HG03342 (cell line): ENCODE results near the gene ALG14.
"Not testable (repeated sequence)": the region's sequence is repeated elsewhere in the genome, so short reads cannot be mapped to it uniquely, and the experiment has no call there.

Source experiments
- ATAC-seq: cut with Tn5 transposase; IDR thresholded peaks from one replicate; pipeline ENCODE4 v1.9.1; 2021; ENCODE audit warnings: mild to moderate bottlenecking, moderate library complexity; ENCODE audit not compliant: unreplicated experiment

The ALG14 gene

GRCh38 chr1:95089650-95090287 lies 17.0 kb upstream of the ALG14 start:
- no peak for ATAC-seq

- no peak for ATAC-seq
These were observed 15.6 kb upstream of the ALG14 start for GRCh38 chr1:95088303-95088702.

GRCh38 chr1:95086949-95087533 lies 14.3 kb upstream of the ALG14 start:
- ATAC-seq = no peak

GRCh38 chr1:95085376-95085775 lies 12.6 kb upstream of the ALG14 start:
- no peak for ATAC-seq

- peak; percentile 86 for ATAC-seq
These were observed 11.8 kb upstream of the ALG14 start for GRCh38 chr1:95084317-95085176.

GRCh38 chr1:95080879-95081278 lies 8.1 kb upstream of the ALG14 start:
- ATAC-seq = no peak

GRCh38 chr1:95080446-95080845 lies 7.7 kb upstream of the ALG14 start:
- ATAC-seq = no peak

- no peak for ATAC-seq
These were observed 3.3 kb upstream of the ALG14 start for GRCh38 chr1:95076034-95076433.

GRCh38 chr1:95073446-95073845 lies 695 bp upstream of the ALG14 start:
- ATAC-seq = no peak

- ATAC-seq = no peak
These were observed 634 bp downstream of the ALG14 start for GRCh38 chr1:95072117-95072516.

GRCh38 chr1:95071539-95071938 lies 1.2 kb downstream of the ALG14 start:
- no peak for ATAC-seq

GRCh38 chr1:95069710-95070093 lies 3.0 kb downstream of the ALG14 start:
- ATAC-seq = no peak

GRCh38 chr1:95068956-95069709 lies 3.6 kb downstream of the ALG14 start:
- ATAC-seq = no peak

- ATAC-seq = no peak
These were observed 5.2 kb downstream of the ALG14 start for GRCh38 chr1:95067568-95067967.

- no peak for ATAC-seq
These were observed 5.7 kb downstream of the ALG14 start for GRCh38 chr1:95067062-95067461.

- ATAC-seq = no peak
These were observed 11.2 kb downstream of the ALG14 start for GRCh38 chr1:95061445-95062006.

GRCh38 chr1:95058974-95059373 lies 13.8 kb downstream of the ALG14 start:
- no peak for ATAC-seq

GRCh38 chr1:95057351-95057750 lies 15.4 kb downstream of the ALG14 start:
- no peak for ATAC-seq

GRCh38 chr1:95049935-95050334 lies 22.8 kb downstream of the ALG14 start:
- ATAC-seq = no peak

- no peak for ATAC-seq
These were observed 24.4 kb downstream of the ALG14 start for GRCh38 chr1:95048317-95048716.

GRCh38 chr1:95047624-95048023 lies 25.1 kb downstream of the ALG14 start:
- not testable (repeated sequence) for ATAC-seq
